Memory B cell (primary cell): ENCODE results near the gene BCR.

ENCODE experiments used
- ATAC-seq: fragments of 150-1000 bp; cut with Tn5 transposase; 2 replicates; pipeline ENCODE4 v1.10.0; 2021; ENCODE audit warnings: low read depth, mild to moderate bottlenecking, moderate library complexity
- DNase-seq, 2 donors: peaks; one replicate each; pipeline ENCODE4 v3.0.0; 2022; ENCODE audit warnings: low spot score in 2 of 2
- H3K27ac Mint-ChIP-seq: one replicate; pipeline ENCODE4 v1.8.0; 2022; ENCODE audit warnings: mild to moderate bottlenecking, moderate library complexity, mixed read lengths
- H3K27me3 Mint-ChIP-seq: one replicate; pipeline ENCODE4 v1.8.0; 2022; ENCODE audit warnings: mixed read lengths
- H3K36me3 Mint-ChIP-seq: one replicate; pipeline ENCODE4 v1.8.0; 2022; ENCODE audit warnings: mild to moderate bottlenecking, mixed read lengths
- H3K4me1 Mint-ChIP-seq: one replicate; pipeline ENCODE4 v1.8.0; 2022; ENCODE audit warnings: mixed read lengths
- H3K4me3 Mint-ChIP-seq: one replicate; pipeline ENCODE4 v1.8.0; 2022; ENCODE audit warnings: mild to moderate bottlenecking, moderate library complexity, mixed read lengths
- H3K9me3 Mint-ChIP-seq: one replicate; pipeline ENCODE4 v1.8.0; 2022; ENCODE audit warnings: mixed read lengths

Gene BCR

GRCh38 chr22:23269441-23270211 is 89.3 kb downstream of the BCR start:
- Mint-ChIP-seq H3K9me3 (no peaks in the 10 kb centered on the region), H3K36me3 (peaks cover 12% of the 10 kb centered on the region), H3K4me1 (peaks cover 26% of the 10 kb centered on the region), H3K27ac (peak overlapping the region; percentile 46), H3K27me3 (no peaks in the 10 kb centered on the region), H3K4me3 (peak overlapping the region; percentile 43)
- ATAC-seq (peak; percentile 83), DNase-seq (peak; percentile 25 to 29)

- no peaks in the 10 kb centered on the region for H3K9me3 Mint-ChIP-seq
- H3K27ac Mint-ChIP-seq = no peak overlapping the region
- H3K4me1 Mint-ChIP-seq = peaks cover 26% of the 10 kb centered on the region
- H3K27me3 Mint-ChIP-seq = no peaks in the 10 kb centered on the region
- H3K4me3 Mint-ChIP-seq = peak overlapping the region; percentile 43
- DNase-seq = no peak
- peaks cover 12% of the 10 kb centered on the region for H3K36me3 Mint-ChIP-seq
- no peak for ATAC-seq
Observed at GRCh38 chr22:23270212-23270733, 90.0 kb downstream of the BCR start.

GRCh38 chr22:23270798-23271596 is 90.7 kb downstream of the BCR start:
- Mint-ChIP-seq H3K27ac (no peak overlapping the region), H3K36me3 (peaks cover 16% of the 10 kb centered on the region), H3K9me3 (no peaks in the 10 kb centered on the region), H3K27me3 (peaks cover 3% of the 10 kb centered on the region), H3K4me3 (no peak overlapping the region), H3K4me1 (peaks cover 30% of the 10 kb centered on the region)
- no peak for ATAC-seq
- no peak for DNase-seq

GRCh38 chr22:23271597-23271908 is 91.2 kb downstream of the BCR start:
- H3K27me3 Mint-ChIP-seq = peaks cover 3% of the 10 kb centered on the region
- ATAC-seq = no peak
- no peaks in the 10 kb centered on the region for H3K9me3 Mint-ChIP-seq
- peaks cover 31% of the 10 kb centered on the region for H3K4me1 Mint-ChIP-seq
- no peak overlapping the region for H3K4me3 Mint-ChIP-seq
- no peak overlapping the region for H3K27ac Mint-ChIP-seq
- H3K36me3 Mint-ChIP-seq = peaks cover 16% of the 10 kb centered on the region
- no peak for DNase-seq

- Mint-ChIP-seq H3K36me3 (peaks cover 16% of the 10 kb centered on the region), H3K27me3 (peaks cover 3% of the 10 kb centered on the region), H3K4me3 (no peak overlapping the region), H3K27ac (no peak overlapping the region), H3K9me3 (no peaks in the 10 kb centered on the region), H3K4me1 (peaks cover 33% of the 10 kb centered on the region)
- DNase-seq (no peak), ATAC-seq (no peak)
Observed at GRCh38 chr22:23272371-23272770, 92.1 kb downstream of the BCR start.

- H3K36me3 Mint-ChIP-seq = peaks cover 16% of the 10 kb centered on the region
- no peak overlapping the region for H3K27ac Mint-ChIP-seq
- H3K4me1 Mint-ChIP-seq = peaks cover 33% of the 10 kb centered on the region
Observed at GRCh38 chr22:23272834-23273233, 92.5 kb downstream of the BCR start.

GRCh38 chr22:23273445-23274145 is 93.3 kb downstream of the BCR start:
- H3K9me3 Mint-ChIP-seq = no peaks in the 10 kb centered on the region
- H3K36me3 Mint-ChIP-seq = peaks cover 16% of the 10 kb centered on the region
- ATAC-seq (no peak), DNase-seq (no peak)
- H3K4me1 Mint-ChIP-seq = peaks cover 30% of the 10 kb centered on the region
- peaks cover 3% of the 10 kb centered on the region for H3K27me3 Mint-ChIP-seq
- H3K27ac Mint-ChIP-seq = no peak overlapping the region
- no peak overlapping the region for H3K4me3 Mint-ChIP-seq

More at GRCh38 chr22:23272834-23273233, 92.5 kb downstream of the BCR start:
- no peak overlapping the region for H3K4me3 Mint-ChIP-seq
- DNase-seq = no peak
- no peak for ATAC-seq
- no peaks in the 10 kb centered on the region for H3K9me3 Mint-ChIP-seq
- peaks cover 3% of the 10 kb centered on the region for H3K27me3 Mint-ChIP-seq

GRCh38 chr22:23274146-23274526 is 93.8 kb downstream of the BCR start:
- ATAC-seq = no peak
- Mint-ChIP-seq H3K9me3 (no peaks in the 10 kb centered on the region), H3K4me3 (no peak overlapping the region), H3K4me1 (peaks cover 26% of the 10 kb centered on the region), H3K27ac (no peak overlapping the region), H3K27me3 (peaks cover 3% of the 10 kb centered on the region), H3K36me3 (peaks cover 16% of the 10 kb centered on the region)
- no peak for DNase-seq

GRCh38 chr22:23274891-23275694 is 94.8 kb downstream of the BCR start:
- H3K9me3 Mint-ChIP-seq = no peaks in the 10 kb centered on the region
- no peak for DNase-seq
- H3K27me3 Mint-ChIP-seq = peaks cover 3% of the 10 kb centered on the region
- peaks cover 17% of the 10 kb centered on the region for H3K4me1 Mint-ChIP-seq
- peak overlapping the region; percentile 77 for H3K27ac Mint-ChIP-seq
- no peak overlapping the region for H3K4me3 Mint-ChIP-seq
- peaks cover 18% of the 10 kb centered on the region for H3K36me3 Mint-ChIP-seq
- ATAC-seq = no peak

GRCh38 chr22:23275751-23276150 is 95.4 kb downstream of the BCR start:
- peaks cover 3% of the 10 kb centered on the region for H3K27me3 Mint-ChIP-seq
- H3K4me1 Mint-ChIP-seq = peaks cover 10% of the 10 kb centered on the region
- peak overlapping the region; percentile 77 for H3K27ac Mint-ChIP-seq
- H3K4me3 Mint-ChIP-seq = no peak overlapping the region
- no peak for ATAC-seq
- DNase-seq = no peak
- no peaks in the 10 kb centered on the region for H3K9me3 Mint-ChIP-seq
- peaks cover 18% of the 10 kb centered on the region for H3K36me3 Mint-ChIP-seq

- peak in 1 of 2 donors; percentile 41 for DNase-seq
- Mint-ChIP-seq H3K27me3 (peaks cover 3% of the 10 kb centered on the region), H3K36me3 (peaks cover 16% of the 10 kb centered on the region), H3K4me1 (peaks cover 7% of the 10 kb centered on the region), H3K4me3 (no peak overlapping the region), H3K9me3 (no peaks in the 10 kb centered on the region), H3K27ac (no peak overlapping the region)
- peak; percentile 87 for ATAC-seq
Observed at GRCh38 chr22:23276656-23277582, 96.6 kb downstream of the BCR start.

GRCh38 chr22:23277583-23278295 is 97.4 kb downstream of the BCR start:
- H3K4me3 Mint-ChIP-seq = no peak overlapping the region
- H3K9me3 Mint-ChIP-seq = no peaks in the 10 kb centered on the region
- peaks cover 16% of the 10 kb centered on the region for H3K36me3 Mint-ChIP-seq
- no peak for ATAC-seq
- no peak overlapping the region for H3K27ac Mint-ChIP-seq
- no peak for DNase-seq
- H3K4me1 Mint-ChIP-seq = peaks cover 7% of the 10 kb centered on the region
- peaks cover 3% of the 10 kb centered on the region for H3K27me3 Mint-ChIP-seq
